Measurements from ENCODE around the gene IKBKG. TPM values are rescaled to one million over a fixed set of nuclear protein-coding genes. Genes with fewer than 3 reads are reported as not detected.

Gene IKBKG
- total and polyA plus RNA-seq, 2 of the 13 experiments (the other 11 are each of a cell fraction or from before 2014, with no cell fraction given), result 30.6 to 44.3 TPM

DNA sequence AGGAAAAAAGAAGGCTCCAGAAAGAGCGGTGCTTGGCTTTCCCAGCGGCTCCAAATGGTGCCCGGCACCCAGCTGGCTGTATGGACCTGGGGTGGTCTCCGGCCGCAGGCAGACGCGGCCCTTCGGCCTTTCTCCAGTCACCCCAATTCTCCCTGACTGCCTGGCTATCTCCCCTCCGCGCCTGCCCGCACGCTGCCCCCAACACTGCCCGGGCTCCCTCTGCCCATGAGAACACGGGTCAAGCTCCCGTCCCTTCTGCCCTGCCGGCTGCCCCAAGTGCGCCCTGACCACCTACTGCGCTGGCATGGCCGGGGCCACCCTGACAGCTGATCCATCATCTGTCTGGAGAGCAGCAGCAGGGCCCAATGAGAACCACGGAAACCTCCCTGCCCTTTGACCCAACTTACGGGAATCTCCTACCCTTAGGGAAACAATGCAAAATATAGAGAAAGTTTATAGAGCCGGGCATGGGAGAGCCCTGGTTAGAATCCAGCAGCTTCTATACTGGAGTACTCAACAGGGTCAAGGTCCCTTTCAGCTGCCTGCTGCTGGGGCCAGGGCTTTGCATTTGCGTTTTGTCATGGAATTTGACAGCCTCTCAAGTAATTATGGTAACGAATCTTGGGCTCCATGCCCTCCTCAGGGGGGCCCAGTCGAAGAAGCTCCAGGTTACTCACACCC, 30.2 kb upstream of the IKBKG start (continued):
- TF ChIP-seq, protein P1, sequence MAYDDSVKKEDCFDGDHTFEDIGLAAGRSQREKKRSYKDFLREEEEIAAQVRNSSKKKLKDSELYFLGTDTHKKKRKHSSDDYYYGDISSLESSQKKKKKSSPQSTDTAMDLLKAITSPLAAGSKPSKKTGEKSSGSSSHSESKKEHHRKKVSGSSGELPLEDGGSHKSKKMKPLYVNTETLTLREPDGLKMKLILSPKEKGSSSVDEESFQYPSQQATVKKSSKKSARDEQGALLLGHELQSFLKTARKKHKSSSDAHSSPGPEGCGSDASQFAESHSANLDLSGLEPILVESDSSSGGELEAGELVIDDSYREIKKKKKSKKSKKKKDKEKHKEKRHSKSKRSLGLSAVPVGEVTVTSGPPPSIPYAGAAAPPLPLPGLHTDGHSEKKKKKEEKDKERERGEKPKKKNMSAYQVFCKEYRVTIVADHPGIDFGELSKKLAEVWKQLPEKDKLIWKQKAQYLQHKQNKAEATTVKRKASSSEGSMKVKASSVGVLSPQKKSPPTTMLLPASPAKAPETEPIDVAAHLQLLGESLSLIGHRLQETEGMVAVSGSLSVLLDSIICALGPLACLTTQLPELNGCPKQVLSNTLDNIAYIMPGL (CRISPR knock-in tag; IDR thresholded peaks at IDR 0.05; ENCODE audit: borderline replicate concordance in 1 of 2, low read depth in 1 of 2), result no peak
- TF ChIP-seq, protein P2, sequence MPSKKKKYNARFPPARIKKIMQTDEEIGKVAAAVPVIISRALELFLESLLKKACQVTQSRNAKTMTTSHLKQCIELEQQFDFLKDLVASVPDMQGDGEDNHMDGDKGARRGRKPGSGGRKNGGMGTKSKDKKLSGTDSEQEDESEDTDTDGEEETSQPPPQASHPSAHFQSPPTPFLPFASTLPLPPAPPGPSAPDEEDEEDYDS (CRISPR knock-in tag; IDR thresholded peaks at IDR 0.05), result 0 out of 2 replicates have a peak, but pooled peaks have one; percentile 22
- TF ChIP-seq, protein P3, sequence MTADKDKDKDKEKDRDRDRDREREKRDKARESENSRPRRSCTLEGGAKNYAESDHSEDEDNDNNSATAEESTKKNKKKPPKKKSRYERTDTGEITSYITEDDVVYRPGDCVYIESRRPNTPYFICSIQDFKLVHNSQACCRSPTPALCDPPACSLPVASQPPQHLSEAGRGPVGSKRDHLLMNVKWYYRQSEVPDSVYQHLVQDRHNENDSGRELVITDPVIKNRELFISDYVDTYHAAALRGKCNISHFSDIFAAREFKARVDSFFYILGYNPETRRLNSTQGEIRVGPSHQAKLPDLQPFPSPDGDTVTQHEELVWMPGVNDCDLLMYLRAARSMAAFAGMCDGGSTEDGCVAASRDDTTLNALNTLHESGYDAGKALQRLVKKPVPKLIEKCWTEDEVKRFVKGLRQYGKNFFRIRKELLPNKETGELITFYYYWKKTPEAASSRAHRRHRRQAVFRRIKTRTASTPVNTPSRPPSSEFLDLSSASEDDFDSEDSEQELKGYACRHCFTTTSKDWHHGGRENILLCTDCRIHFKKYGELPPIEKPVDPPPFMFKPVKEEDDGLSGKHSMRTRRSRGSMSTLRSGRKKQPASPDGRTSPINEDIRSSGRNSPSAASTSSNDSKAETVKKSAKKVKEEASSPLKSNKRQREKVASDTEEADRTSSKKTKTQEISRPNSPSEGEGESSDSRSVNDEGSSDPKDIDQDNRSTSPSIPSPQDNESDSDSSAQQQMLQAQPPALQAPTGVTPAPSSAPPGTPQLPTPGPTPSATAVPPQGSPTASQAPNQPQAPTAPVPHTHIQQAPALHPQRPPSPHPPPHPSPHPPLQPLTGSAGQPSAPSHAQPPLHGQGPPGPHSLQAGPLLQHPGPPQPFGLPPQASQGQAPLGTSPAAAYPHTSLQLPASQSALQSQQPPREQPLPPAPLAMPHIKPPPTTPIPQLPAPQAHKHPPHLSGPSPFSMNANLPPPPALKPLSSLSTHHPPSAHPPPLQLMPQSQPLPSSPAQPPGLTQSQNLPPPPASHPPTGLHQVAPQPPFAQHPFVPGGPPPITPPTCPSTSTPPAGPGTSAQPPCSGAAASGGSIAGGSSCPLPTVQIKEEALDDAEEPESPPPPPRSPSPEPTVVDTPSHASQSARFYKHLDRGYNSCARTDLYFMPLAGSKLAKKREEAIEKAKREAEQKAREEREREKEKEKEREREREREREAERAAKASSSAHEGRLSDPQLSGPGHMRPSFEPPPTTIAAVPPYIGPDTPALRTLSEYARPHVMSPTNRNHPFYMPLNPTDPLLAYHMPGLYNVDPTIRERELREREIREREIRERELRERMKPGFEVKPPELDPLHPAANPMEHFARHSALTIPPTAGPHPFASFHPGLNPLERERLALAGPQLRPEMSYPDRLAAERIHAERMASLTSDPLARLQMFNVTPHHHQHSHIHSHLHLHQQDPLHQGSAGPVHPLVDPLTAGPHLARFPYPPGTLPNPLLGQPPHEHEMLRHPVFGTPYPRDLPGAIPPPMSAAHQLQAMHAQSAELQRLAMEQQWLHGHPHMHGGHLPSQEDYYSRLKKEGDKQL (CRISPR knock-in tag; IDR thresholded peaks at IDR 0.05; ENCODE audit: low read depth), result no peak
- TF ChIP-seq HNRNPLL (IDR thresholded peaks at IDR 0.05; ENCODE audit: low read depth, low read length, poor library complexity, severe bottlenecking) (peak; percentile 47), ZNF33B (CRISPR knock-in tag; IDR thresholded peaks at IDR 0.05) (no peak), HOXA3 (CRISPR knock-in tag; IDR thresholded peaks at IDR 0.05) (peak; percentile 12; the same call in 1 of the 2 replicates), SMAD9 (CRISPR knock-in tag; IDR thresholded peaks at IDR 0.05) (no peak), AGO2 (optimal IDR thresholded peaks at IDR 0.05; ENCODE audit: low read depth, low read length) (peak; percentile 52)
- TF ChIP-seq, protein P4, sequence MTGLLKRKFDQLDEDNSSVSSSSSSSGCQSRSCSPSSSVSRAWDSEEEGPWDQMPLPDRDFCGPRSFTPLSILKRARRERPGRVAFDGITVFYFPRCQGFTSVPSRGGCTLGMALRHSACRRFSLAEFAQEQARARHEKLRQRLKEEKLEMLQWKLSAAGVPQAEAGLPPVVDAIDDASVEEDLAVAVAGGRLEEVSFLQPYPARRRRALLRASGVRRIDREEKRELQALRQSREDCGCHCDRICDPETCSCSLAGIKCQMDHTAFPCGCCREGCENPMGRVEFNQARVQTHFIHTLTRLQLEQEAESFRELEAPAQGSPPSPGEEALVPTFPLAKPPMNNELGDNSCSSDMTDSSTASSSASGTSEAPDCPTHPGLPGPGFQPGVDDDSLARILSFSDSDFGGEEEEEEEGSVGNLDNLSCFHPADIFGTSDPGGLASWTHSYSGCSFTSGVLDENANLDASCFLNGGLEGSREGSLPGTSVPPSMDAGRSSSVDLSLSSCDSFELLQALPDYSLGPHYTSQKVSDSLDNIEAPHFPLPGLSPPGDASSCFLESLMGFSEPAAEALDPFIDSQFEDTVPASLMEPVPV (CRISPR knock-in tag; IDR thresholded peaks at IDR 0.05), result no peak
- TF ChIP-seq, protein P5, sequence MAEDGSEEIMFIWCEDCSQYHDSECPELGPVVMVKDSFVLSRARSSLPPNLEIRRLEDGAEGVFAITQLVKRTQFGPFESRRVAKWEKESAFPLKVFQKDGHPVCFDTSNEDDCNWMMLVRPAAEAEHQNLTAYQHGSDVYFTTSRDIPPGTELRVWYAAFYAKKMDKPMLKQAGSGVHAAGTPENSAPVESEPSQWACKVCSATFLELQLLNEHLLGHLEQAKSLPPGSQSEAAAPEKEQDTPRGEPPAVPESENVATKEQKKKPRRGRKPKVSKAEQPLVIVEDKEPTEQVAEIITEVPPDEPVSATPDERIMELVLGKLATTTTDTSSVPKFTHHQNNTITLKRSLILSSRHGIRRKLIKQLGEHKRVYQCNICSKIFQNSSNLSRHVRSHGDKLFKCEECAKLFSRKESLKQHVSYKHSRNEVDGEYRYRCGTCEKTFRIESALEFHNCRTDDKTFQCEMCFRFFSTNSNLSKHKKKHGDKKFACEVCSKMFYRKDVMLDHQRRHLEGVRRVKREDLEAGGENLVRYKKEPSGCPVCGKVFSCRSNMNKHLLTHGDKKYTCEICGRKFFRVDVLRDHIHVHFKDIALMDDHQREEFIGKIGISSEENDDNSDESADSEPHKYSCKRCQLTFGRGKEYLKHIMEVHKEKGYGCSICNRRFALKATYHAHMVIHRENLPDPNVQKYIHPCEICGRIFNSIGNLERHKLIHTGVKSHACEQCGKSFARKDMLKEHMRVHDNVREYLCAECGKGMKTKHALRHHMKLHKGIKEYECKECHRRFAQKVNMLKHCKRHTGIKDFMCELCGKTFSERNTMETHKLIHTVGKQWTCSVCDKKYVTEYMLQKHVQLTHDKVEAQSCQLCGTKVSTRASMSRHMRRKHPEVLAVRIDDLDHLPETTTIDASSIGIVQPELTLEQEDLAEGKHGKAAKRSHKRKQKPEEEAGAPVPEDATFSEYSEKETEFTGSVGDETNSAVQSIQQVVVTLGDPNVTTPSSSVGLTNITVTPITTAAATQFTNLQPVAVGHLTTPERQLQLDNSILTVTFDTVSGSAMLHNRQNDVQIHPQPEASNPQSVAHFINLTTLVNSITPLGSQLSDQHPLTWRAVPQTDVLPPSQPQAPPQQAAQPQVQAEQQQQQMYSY (CRISPR knock-in tag; IDR thresholded peaks at IDR 0.05), result no peak
- TF ChIP-seq, protein P6, sequence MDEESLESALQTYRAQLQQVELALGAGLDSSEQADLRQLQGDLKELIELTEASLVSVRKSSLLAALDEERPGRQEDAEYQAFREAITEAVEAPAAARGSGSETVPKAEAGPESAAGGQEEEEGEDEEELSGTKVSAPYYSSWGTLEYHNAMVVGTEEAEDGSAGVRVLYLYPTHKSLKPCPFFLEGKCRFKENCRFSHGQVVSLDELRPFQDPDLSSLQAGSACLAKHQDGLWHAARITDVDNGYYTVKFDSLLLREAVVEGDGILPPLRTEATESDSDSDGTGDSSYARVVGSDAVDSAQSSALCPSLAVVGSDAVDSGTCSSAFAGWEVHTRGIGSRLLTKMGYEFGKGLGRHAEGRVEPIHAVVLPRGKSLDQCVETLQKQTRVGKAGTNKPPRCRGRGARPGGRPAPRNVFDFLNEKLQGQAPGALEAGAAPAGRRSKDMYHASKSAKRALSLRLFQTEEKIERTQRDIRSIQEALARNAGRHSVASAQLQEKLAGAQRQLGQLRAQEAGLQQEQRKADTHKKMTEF (CRISPR knock-in tag; IDR thresholded peaks at IDR 0.05), result peak; percentile 45; the same call in 1 of the 2 replicates
